Measurements from ENCODE around the gene NIT1. TPM values are rescaled to one million over a fixed set of nuclear protein-coding genes. Genes with fewer than 3 reads are reported as not detected.

NIT1 gene
- total and polyA plus RNA-seq, 2 of the 13 experiments (the other 11 are each of a cell fraction or from before 2014, with no cell fraction given): 22.7 to 31.0 TPM

- TF ChIP-seq ZNF619 (CRISPR knock-in tag; IDR thresholded peaks at IDR 0.05) (no peak), ZNF816 (CRISPR knock-in tag; IDR thresholded peaks at IDR 0.05; ENCODE audit: borderline replicate concordance) (no peak), ZNF552 (CRISPR knock-in tag; IDR thresholded peaks at IDR 0.05; ENCODE audit: borderline replicate concordance) (no peak), ZHX1 (CRISPR knock-in tag; IDR thresholded peaks at IDR 0.05; ENCODE audit: low read depth) (0 out of 2 replicates have a peak, but pooled peaks have one; percentile 33), PLRG1 (conservative IDR thresholded peaks at IDR 0.05) (no peak), STAT5B (CRISPR knock-in tag; IDR thresholded peaks at IDR 0.05) (no peak), RFX5 (IDR thresholded peaks at IDR 0.05; ENCODE audit: low read depth, low read length) (no peak), KDM5B (CRISPR knock-in tag; IDR thresholded peaks at IDR 0.05; ENCODE audit: borderline replicate concordance) (0 out of 2 replicates have a peak, but pooled peaks have one; percentile 19), ZNF574 (CRISPR knock-in tag; IDR thresholded peaks at IDR 0.05) (peak; percentile 17; the same call in 1 of the 2 replicates), ZNF670 (CRISPR knock-in tag; IDR thresholded peaks at IDR 0.05; ENCODE audit: borderline replicate concordance) (no peak), PPARG (CRISPR knock-in tag; conservative IDR thresholded peaks at IDR 0.05) (no peak), ZNF720 (CRISPR knock-in tag; IDR thresholded peaks at IDR 0.05) (no peak), YY1 (IDR thresholded peaks at IDR 0.05; ENCODE audit: insufficient read depth, insufficient replicate concordance, low read depth, low read length) (peak; percentile 10), TCF7 (IDR thresholded peaks at IDR 0.05; ENCODE audit: low read depth) (0 out of 2 replicates have a peak, but pooled peaks have one; percentile 7), PHF21A (CRISPR knock-in tag; IDR thresholded peaks at IDR 0.05) (peak; percentile 51; the same call in 1 of the 2 replicates), ATF4 (CRISPR knock-in tag; IDR thresholded peaks at IDR 0.05) (no peak), PLSCR1 (CRISPR knock-in tag; IDR thresholded peaks at IDR 0.05; ENCODE audit: borderline replicate concordance) (0 out of 2 replicates have a peak, but pooled peaks have one; percentile 60), ZNF580 (CRISPR knock-in tag; IDR thresholded peaks at IDR 0.05; ENCODE audit: borderline replicate concordance, low read depth) (no peak), IKZF4 (CRISPR knock-in tag; IDR thresholded peaks at IDR 0.05; ENCODE audit: borderline replicate concordance, low read depth, not compliant biosample characterization) (no peak), CREM (IDR thresholded peaks at IDR 0.05) (no peak), CREM (CRISPR knock-in tag; IDR thresholded peaks at IDR 0.05) (no peak), MAFK (conservative IDR thresholded peaks at IDR 0.05 in 1 of 2, IDR thresholded peaks at IDR 0.05 in 1 of 2; ENCODE audit: low read length in 2 of 2) (no peak)
These were observed 45.0 kb upstream of the NIT1 start (continued) for GRCh38 chr1:161072751-161073449.
